ENCODE data around the gene SKIC8.

The SKIC8 gene

GRCh38 chr15:78339559-78339958 is 40.1 kb upstream of the SKIC8 start:
- no peak overlapping the region for H2AFZ ChIP-seq (ENCODE audit: low read depth)
- no peak overlapping the region for H3K4me3 ChIP-seq (IDR thresholded peaks at IDR 0.05; ENCODE audit: insufficient read depth, low read depth, low read length)
- H4K20me1 ChIP-seq (ENCODE audit: insufficient read depth) = no peaks in the 10 kb centered on the region
- H3K36me3 ChIP-seq (ENCODE audit: insufficient read depth) = no peaks in the 10 kb centered on the region
- no peak overlapping the region for H3K4me2 ChIP-seq
- no peaks in the 10 kb centered on the region for H3K4me1 ChIP-seq (ENCODE audit: low read depth, poor library complexity, severe bottlenecking)
- no peaks in the 10 kb centered on the region for H3K79me2 ChIP-seq (ENCODE audit: insufficient read depth, low read depth)
- no peak for TF ChIP-seq CTCF (conservative IDR thresholded peaks at IDR 0.05; ENCODE audit: low read depth, low read length)
- H3K27me3 ChIP-seq (ENCODE audit: insufficient read depth, low read depth) = no peaks in the 10 kb centered on the region; the same call in 1 of the 2 replicates
- no peak overlapping the region for H3K9ac ChIP-seq
- H3K27ac ChIP-seq = no peak overlapping the region

- Histone ChIP-seq H4K20me1 (ENCODE audit: insufficient read depth) (no peaks in the 10 kb centered on the region), H2AFZ (ENCODE audit: low read depth) (no peak overlapping the region), H3K27ac (no peak overlapping the region), H3K36me3 (ENCODE audit: insufficient read depth) (no peaks in the 10 kb centered on the region), H3K4me3 (IDR thresholded peaks at IDR 0.05; ENCODE audit: insufficient read depth, low read depth, low read length) (no peak overlapping the region), H3K9ac (no peak overlapping the region), H3K27me3 (ENCODE audit: insufficient read depth, low read depth) (no peaks in the 10 kb centered on the region; the same call in 1 of the 2 replicates), H3K4me1 (ENCODE audit: low read depth, poor library complexity, severe bottlenecking) (no peaks in the 10 kb centered on the region), H3K79me2 (ENCODE audit: insufficient read depth, low read depth) (no peaks in the 10 kb centered on the region), H3K4me2 (no peak overlapping the region)
- no peak for TF ChIP-seq CTCF (conservative IDR thresholded peaks at IDR 0.05; ENCODE audit: low read depth, low read length)
Measured at GRCh38 chr15:78338781-78339180, 39.4 kb upstream of the SKIC8 start.

- Histone ChIP-seq H3K27me3 (ENCODE audit: insufficient read depth, low read depth) (no peaks in the 10 kb centered on the region; the same call in 1 of the 2 replicates), H3K9ac (no peak overlapping the region), H3K27ac (no peak overlapping the region), H3K79me2 (ENCODE audit: insufficient read depth, low read depth) (no peaks in the 10 kb centered on the region), H3K4me2 (no peak overlapping the region), H4K20me1 (ENCODE audit: insufficient read depth) (no peaks in the 10 kb centered on the region), H3K36me3 (ENCODE audit: insufficient read depth) (no peaks in the 10 kb centered on the region), H3K4me3 (IDR thresholded peaks at IDR 0.05; ENCODE audit: insufficient read depth, low read depth, low read length) (no peak overlapping the region), H2AFZ (ENCODE audit: low read depth) (no peak overlapping the region), H3K4me1 (ENCODE audit: low read depth, poor library complexity, severe bottlenecking) (no peaks in the 10 kb centered on the region)
- no peak for TF ChIP-seq CTCF (conservative IDR thresholded peaks at IDR 0.05; ENCODE audit: low read depth, low read length)
Measured at GRCh38 chr15:78335985-78336384, 36.6 kb upstream of the SKIC8 start.

- Histone ChIP-seq H3K79me2 (ENCODE audit: insufficient read depth, low read depth) (no peaks in the 10 kb centered on the region), H3K36me3 (ENCODE audit: insufficient read depth) (no peaks in the 10 kb centered on the region), H3K4me2 (no peak overlapping the region), H3K4me1 (ENCODE audit: low read depth, poor library complexity, severe bottlenecking) (no peaks in the 10 kb centered on the region), H4K20me1 (ENCODE audit: insufficient read depth) (no peaks in the 10 kb centered on the region), H3K27ac (no peak overlapping the region), H3K9ac (no peak overlapping the region), H2AFZ (ENCODE audit: low read depth) (no peak overlapping the region), H3K27me3 (ENCODE audit: insufficient read depth, low read depth) (no peaks in the 10 kb centered on the region; the same call in 1 of the 2 replicates), H3K4me3 (IDR thresholded peaks at IDR 0.05; ENCODE audit: insufficient read depth, low read depth, low read length) (no peak overlapping the region)
- no peak for TF ChIP-seq CTCF (conservative IDR thresholded peaks at IDR 0.05; ENCODE audit: low read depth, low read length)
Measured at GRCh38 chr15:78334845-78335244, 35.4 kb upstream of the SKIC8 start.

All from KMS-11 (cell line).